Astrocyte (in vitro differentiated cells and primary cell): ENCODE results near the gene AQP1. TPM values are rescaled to one million over a fixed set of nuclear protein-coding genes. Genes with fewer than 3 reads are reported as not detected.

Experiments used
- DNase-seq: peaks from one replicate; pipeline ENCODE4 v3.0.0-alpha.2; 2010; ENCODE audit warnings: low read depth
- FAIRE-seq: peaks from 2 replicates; lab custom pipeline; 2011; peaks lifted over from hg19 to GRCh38; lab: Jason Lieb, UNC
- H2AFZ ChIP-seq: 2 replicates; pipeline ENCODE4 v1.6.0; 2012; ENCODE audit warnings: low read depth, low read length, inconsistent platforms
- H3K27ac ChIP-seq: 2 replicates; pipeline ENCODE4 v1.5.1; 2011; ENCODE audit warnings: low read depth, low read length, inconsistent platforms
- H3K27me3 ChIP-seq: 2 replicates; pipeline ENCODE4 v1.6.0; 2011; ENCODE audit warnings: low read length, inconsistent platforms; ENCODE audit not compliant: insufficient read depth
- H3K36me3 ChIP-seq: 2 replicates; pipeline ENCODE4 v1.5.1; 2011; ENCODE audit warnings: low read length, inconsistent platforms; ENCODE audit not compliant: insufficient read depth
- H3K4me1 ChIP-seq: 2 replicates; pipeline ENCODE4 v1.5.1; 2011; ENCODE audit warnings: low read length, inconsistent platforms; ENCODE audit not compliant: insufficient read depth
- H3K4me2 ChIP-seq: 2 replicates; pipeline ENCODE4 v1.6.0; 2012; ENCODE audit warnings: low read length, inconsistent platforms
- H3K4me3 ChIP-seq: 2 replicates; pipeline ENCODE4 v1.5.1; 2011; ENCODE audit warnings: low read depth, mild to moderate bottlenecking, low read length, inconsistent platforms; ENCODE audit not compliant: insufficient read depth
- H3K79me2 ChIP-seq: 2 replicates; pipeline ENCODE4 v1.6.0; 2012; ENCODE audit warnings: mild to moderate bottlenecking, low read length, inconsistent platforms; ENCODE audit not compliant: insufficient read depth
- H3K9ac ChIP-seq: 2 replicates; pipeline ENCODE4 v1.6.0; 2012; ENCODE audit warnings: mild to moderate bottlenecking, low read length, inconsistent platforms
- H3K9me3 ChIP-seq: 2 replicates; pipeline ENCODE4 v1.5.1; 2012; ENCODE audit warnings: low read depth, mild to moderate bottlenecking, low read length, inconsistent platforms; ENCODE audit not compliant: insufficient read depth
- H4K20me1 ChIP-seq: 2 replicates; pipeline ENCODE4 v1.6.0; 2012; ENCODE audit warnings: low read length, inconsistent platforms; ENCODE audit not compliant: insufficient read depth
- H3K27ac Mint-ChIP-seq: one replicate; pipeline ENCODE4 v1.8.0; 2021; ENCODE audit warnings: mild to moderate bottlenecking, mixed read lengths; ENCODE audit not compliant: unreplicated experiment
- H3K27me3 Mint-ChIP-seq: one replicate; pipeline ENCODE4 v1.8.0; 2021; ENCODE audit warnings: low read depth, mixed read lengths; ENCODE audit not compliant: unreplicated experiment
- H3K36me3 Mint-ChIP-seq: one replicate; pipeline ENCODE4 v1.8.0; 2021; ENCODE audit warnings: low read depth, mixed read lengths; ENCODE audit not compliant: unreplicated experiment
- H3K4me1 Mint-ChIP-seq: one replicate; pipeline ENCODE4 v1.8.0; 2021; ENCODE audit warnings: low read depth, mixed read lengths; ENCODE audit not compliant: unreplicated experiment
- H3K4me3 Mint-ChIP-seq: one replicate; pipeline ENCODE4 v1.8.0; 2021; ENCODE audit warnings: mild to moderate bottlenecking, moderate library complexity, mixed read lengths; ENCODE audit not compliant: unreplicated experiment
- H3K9me3 Mint-ChIP-seq: one replicate; pipeline ENCODE4 v1.8.0; 2021; ENCODE audit warnings: mild to moderate bottlenecking, mixed read lengths; ENCODE audit not compliant: unreplicated experiment
- CTCF ChIP-seq: IDR thresholded peaks from 2 replicates; pipeline ENCODE4 v1.5.1; 2011; ENCODE audit warnings: low read depth, mild to moderate bottlenecking, inconsistent platforms, low read length, moderate library complexity; ENCODE audit not compliant: insufficient read depth
- EZH2 ChIP-seq: IDR thresholded peaks from 2 replicates; pipeline ENCODE4 v1.6.1; 2012; ENCODE audit warnings: mild to moderate bottlenecking, low read length, inconsistent platforms; ENCODE audit not compliant: insufficient read depth
- total RNA-seq: library from RNA; stranded (reverse); gene quantifications from 2 replicates; pipeline ENCODE4 v1.2.1, GENCODE V29; 2021

Gene AQP1
- total RNA-seq, 1 donor from 2014 or later: 6.7 TPM

GRCh38 chr7:30914596-30914995 lies 2.9 kb downstream of the AQP1 start:
- H3K9ac ChIP-seq: peak overlapping the region; percentile 20
- H4K20me1 ChIP-seq: no peaks in the 10 kb centered on the region
- no peak overlapping the region for H2AFZ ChIP-seq
- peak overlapping the region; percentile 58 for H3K27ac Mint-ChIP-seq
- H3K36me3 Mint-ChIP-seq: no peaks in the 10 kb centered on the region
- FAIRE-seq: no peak
- no peaks in the 10 kb centered on the region for H3K36me3 ChIP-seq
- H3K4me1 ChIP-seq: peaks cover 11% of the 10 kb centered on the region
- H3K9me3 ChIP-seq: no peaks in the 10 kb centered on the region
- H3K9me3 Mint-ChIP-seq: peaks cover 2% of the 10 kb centered on the region
- H3K27ac ChIP-seq: peak overlapping the region; percentile 33
- no peaks in the 10 kb centered on the region for H3K27me3 ChIP-seq
- peak overlapping the region; percentile 20 for H3K4me3 ChIP-seq
- no peak overlapping the region for H3K4me3 Mint-ChIP-seq
- H3K27me3 Mint-ChIP-seq: peaks cover 27% of the 10 kb centered on the region
- peak; percentile 36 for DNase-seq
- H3K79me2 ChIP-seq: no peaks in the 10 kb centered on the region
- TF ChIP-seq EZH2 (no peak), CTCF (no peak)
- H3K4me1 Mint-ChIP-seq: peaks cover 17% of the 10 kb centered on the region
- peak overlapping the region; percentile 57 for H3K4me2 ChIP-seq

- peak overlapping the region; percentile 57 for H3K4me2 ChIP-seq
- peaks cover 13% of the 10 kb centered on the region for H3K4me1 ChIP-seq
- H3K36me3 ChIP-seq: no peaks in the 10 kb centered on the region
- FAIRE-seq: no peak
- Mint-ChIP-seq H3K36me3 (no peaks in the 10 kb centered on the region), H3K27ac (peak overlapping the region; percentile 2), H3K27me3 (peaks cover 27% of the 10 kb centered on the region), H3K4me3 (no peak overlapping the region), H3K9me3 (peaks cover 2% of the 10 kb centered on the region), H3K4me1 (peaks cover 19% of the 10 kb centered on the region)
- H4K20me1 ChIP-seq: no peaks in the 10 kb centered on the region
- no peak for DNase-seq
- no peaks in the 10 kb centered on the region for H3K79me2 ChIP-seq
- no peaks in the 10 kb centered on the region for H3K9me3 ChIP-seq
- H2AFZ ChIP-seq: no peak overlapping the region
- peak overlapping the region; percentile 20 for H3K4me3 ChIP-seq
- H3K27me3 ChIP-seq: no peaks in the 10 kb centered on the region
- peak overlapping the region; percentile 20 for H3K9ac ChIP-seq
- peak overlapping the region; percentile 33 for H3K27ac ChIP-seq
- TF ChIP-seq CTCF: no peak
- TF ChIP-seq EZH2: no peak
These were observed 3.5 kb downstream of the AQP1 start for GRCh38 chr7:30915005-30915601.

GRCh38 chr7:30915751-30916150 lies 4.1 kb downstream of the AQP1 start:
- Histone ChIP-seq H3K4me3 (no peak overlapping the region), H3K9ac (no peak overlapping the region), H3K4me2 (no peak overlapping the region), H2AFZ (no peak overlapping the region), H3K79me2 (no peaks in the 10 kb centered on the region), H3K27ac (no peak overlapping the region), H3K9me3 (no peaks in the 10 kb centered on the region), H3K36me3 (no peaks in the 10 kb centered on the region), H4K20me1 (no peaks in the 10 kb centered on the region), H3K4me1 (peaks cover 20% of the 10 kb centered on the region), H3K27me3 (no peaks in the 10 kb centered on the region)
- no peak overlapping the region for H3K4me3 Mint-ChIP-seq
- peaks cover 25% of the 10 kb centered on the region for H3K27me3 Mint-ChIP-seq
- no peaks in the 10 kb centered on the region for H3K36me3 Mint-ChIP-seq
- FAIRE-seq (no peak), DNase-seq (no peak)
- peaks cover 2% of the 10 kb centered on the region for H3K9me3 Mint-ChIP-seq
- no peak overlapping the region for H3K27ac Mint-ChIP-seq
- TF ChIP-seq EZH2: no peak
- no peak for TF ChIP-seq CTCF
- peaks cover 20% of the 10 kb centered on the region for H3K4me1 Mint-ChIP-seq
